GM21825 (cell line): Measurements from ENCODE around the gene SCT.

Experiments
- ATAC-seq: cut with Tn5 transposase; IDR thresholded peaks from one replicate; pipeline ENCODE4 v1.9.1; 2021; ENCODE audit warnings: mild to moderate bottlenecking, moderate library complexity; ENCODE audit not compliant: unreplicated experiment

SCT gene

DNA sequence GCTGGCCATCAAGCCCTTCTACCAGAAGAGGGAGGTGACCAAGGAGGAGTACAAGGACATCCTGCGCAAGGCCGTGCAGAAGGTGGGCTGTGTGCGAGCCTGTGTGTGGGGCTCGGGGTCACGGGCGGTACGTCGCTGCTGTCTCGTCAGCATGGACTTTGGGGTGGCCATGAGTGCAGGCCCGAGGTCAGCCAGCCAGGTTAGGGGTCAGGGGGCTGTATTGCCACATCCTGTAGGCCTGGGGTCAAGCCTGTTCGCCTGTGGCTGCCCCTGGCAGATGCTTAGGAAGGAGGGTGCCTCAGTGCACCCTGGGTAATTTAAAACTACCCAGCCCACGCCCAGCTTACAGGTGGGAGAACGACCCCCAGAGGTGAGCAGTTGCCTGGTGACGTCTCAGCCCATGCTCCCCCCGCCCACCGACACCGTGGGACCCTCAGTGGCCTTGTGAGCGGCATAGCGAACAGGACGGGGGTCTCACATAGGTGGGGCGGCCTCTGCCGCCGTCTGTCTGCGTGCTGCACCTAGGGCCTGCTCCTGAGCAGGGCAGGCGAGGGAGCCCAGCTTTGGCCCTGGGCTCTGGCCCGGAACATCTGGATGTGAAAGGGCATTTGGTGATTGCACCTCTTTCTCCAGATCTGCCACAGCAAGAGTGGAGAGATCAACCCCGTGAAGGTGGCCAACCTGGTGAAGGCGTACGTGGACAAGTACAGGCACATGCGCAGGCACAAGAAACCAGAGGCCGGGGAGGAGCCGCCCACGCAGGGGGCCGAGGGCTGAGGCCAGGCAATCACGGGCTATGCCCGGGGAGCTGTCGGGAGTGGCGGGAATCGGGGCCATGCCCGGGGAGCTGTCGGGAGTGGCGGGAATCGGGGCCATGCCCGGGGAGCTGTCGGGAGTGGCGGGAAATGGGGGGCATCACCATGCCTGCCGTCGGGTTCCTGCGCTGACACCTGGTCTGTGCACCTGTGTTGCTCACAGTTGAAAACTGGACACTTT lies 15.7 kb downstream of the SCT start:
- no peak for ATAC-seq

DNA sequence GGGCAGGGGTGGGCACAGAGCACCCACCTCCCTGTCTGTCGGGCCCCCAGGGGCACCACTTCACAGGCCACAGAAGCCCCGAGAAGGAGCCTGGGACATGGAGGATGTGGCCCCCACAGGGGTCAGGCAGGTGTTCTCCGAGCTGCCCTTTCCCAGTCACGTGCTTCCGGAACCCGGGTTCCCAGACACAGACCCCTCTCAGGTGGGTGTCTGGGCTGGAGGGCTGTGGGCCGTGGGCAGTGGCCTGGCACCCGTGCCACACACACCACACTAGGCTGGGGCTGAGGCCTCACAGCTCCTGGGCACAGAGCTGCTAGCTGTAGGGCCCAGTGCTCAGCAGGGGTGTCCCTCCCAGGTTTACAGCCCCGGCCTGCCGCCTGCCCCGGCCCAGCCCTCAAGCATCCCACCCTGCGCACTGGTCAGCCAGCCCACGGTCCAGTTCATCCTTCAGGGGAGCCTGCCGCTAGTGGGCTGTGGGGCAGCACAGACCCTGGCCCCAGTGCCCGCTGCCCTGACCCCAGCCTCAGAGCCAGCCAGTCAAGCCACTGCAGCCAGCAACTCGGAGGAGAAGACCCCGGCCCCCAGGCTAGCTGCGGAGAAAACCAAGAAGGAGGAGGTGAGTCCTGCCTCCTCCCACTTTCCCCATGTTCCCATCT lies 16.7 kb downstream of the SCT start:
- no peak for ATAC-seq

- no peak for ATAC-seq
These were observed 17.6 kb downstream of the SCT start for GRCh38 chr11:609341-609811.

GRCh38 chr11:608791-609251 lies 18.2 kb downstream of the SCT start:
- no peak for ATAC-seq

- ATAC-seq, result no peak
These were observed 18.9 kb downstream of the SCT start for GRCh38 chr11:607971-608659.

- no peak for ATAC-seq
These were observed 19.8 kb downstream of the SCT start for GRCh38 chr11:607020-607780.

GRCh38 chr11:606245-606644 lies 20.7 kb downstream of the SCT start:
- ATAC-seq, result no peak

- no peak for ATAC-seq
These were observed 21.5 kb downstream of the SCT start for GRCh38 chr11:605286-606129.

DNA sequence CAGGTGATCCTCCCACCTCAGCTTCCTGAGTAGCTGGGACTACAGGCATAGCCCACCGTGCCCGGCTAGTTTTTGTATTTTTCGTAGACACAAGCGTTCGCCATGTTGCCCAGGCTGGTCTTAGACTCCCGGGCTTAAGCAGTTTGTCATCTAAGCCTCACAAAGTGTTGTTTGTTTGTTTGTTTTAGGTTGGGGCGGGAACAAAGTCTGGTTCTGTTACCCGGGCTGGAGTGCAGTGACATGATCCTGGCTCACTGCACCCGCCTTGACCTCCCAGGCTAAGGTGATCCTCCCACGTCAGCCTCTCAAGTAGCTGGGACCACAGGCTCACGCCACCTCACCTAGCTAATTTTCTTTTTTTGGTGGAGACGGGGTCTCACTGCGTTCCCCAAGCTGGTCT lies 23.8 kb downstream of the SCT start:
- no peak for ATAC-seq

- no peak for ATAC-seq
These were observed 25.3 kb downstream of the SCT start for GRCh38 chr11:601573-602245.

DNA sequence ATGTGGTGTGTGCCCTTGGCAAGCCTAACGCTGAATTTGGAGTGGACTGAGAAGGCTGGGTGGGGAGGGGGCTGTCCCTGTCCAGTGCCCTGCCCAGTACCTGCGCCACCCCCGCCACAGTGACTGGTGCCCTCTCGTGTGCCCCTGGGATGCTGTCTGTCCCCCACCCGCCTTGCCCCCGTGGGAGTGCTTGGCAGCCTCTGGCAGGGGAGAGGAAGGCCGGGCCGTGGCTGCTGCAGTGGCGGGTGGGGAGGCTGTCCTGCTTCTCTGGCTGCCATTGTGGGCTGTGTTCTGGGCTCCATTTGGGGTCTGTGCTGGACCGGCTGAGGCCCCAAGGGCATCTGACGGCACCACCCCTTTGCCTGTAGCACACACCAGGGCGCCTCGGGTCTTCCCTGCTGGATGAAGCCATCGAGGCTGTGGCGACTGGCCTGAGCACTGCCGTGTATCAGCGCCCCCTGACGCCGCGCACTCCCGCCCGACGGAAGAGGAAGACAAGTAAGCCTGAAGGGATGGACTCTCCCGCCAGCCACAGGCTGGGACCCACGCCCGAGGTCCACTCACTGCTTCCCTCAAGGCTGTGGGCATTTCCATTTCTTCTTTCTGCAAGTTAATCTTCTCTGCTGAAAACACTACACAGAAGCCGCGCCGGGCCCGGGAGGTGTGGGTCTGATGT lies 28.8 kb downstream of the SCT start:
- no peak for ATAC-seq

DNA sequence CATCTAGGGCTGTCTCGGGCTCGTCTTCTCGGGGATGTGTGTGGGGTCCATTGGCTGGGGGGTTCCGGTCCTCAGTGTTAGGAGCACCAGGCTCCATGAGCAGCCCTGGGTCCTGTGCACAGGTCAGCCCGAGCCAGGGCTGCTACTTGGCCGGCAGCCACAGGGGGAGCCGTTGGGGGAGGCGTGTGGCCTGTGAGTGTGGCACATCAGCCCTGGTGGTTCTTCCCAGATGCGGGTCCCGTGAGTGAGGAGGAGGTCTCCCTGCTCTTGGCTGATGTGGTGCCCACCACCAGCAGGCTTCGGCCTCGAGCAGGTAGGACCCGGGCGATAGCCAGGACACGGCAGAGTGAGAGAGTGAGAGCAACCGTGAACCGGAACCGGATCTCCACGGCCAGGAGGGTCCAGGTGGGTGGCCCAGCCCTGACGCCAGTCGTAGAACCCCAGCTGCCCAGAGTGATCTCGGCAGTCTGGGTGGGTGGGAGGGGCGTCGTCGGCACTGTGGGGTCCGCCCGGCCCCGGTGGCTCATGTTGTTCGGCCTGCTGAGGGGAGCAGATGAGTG lies 29.7 kb downstream of the SCT start:
- no peak for ATAC-seq

GRCh38 chr11:596374-596773 lies 30.6 kb downstream of the SCT start:
- ATAC-seq, result no peak

- no peak for ATAC-seq
These were observed 31.6 kb downstream of the SCT start for GRCh38 chr11:595400-595799.

DNA sequence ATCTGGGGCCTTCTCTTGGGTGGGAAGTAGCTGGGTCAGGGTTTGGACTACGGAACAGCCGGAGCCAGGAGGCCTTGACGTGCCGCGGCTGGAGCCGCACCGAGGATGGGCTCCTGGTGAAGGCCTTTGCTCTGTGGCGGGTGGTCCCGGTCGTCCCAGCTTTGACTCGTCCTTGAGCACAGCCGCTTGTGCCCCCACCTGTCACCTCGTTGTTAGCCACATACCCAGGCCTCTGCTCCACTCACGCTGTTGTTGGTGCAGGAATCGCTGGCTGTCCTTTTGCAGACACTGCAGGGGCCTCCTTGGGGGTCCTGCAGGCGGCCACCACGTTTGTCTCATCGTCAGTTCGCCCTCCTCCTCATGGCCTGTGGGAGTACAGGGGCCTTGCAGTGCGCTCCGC lies 33.6 kb downstream of the SCT start:
- ATAC-seq, result no peak

DNA sequence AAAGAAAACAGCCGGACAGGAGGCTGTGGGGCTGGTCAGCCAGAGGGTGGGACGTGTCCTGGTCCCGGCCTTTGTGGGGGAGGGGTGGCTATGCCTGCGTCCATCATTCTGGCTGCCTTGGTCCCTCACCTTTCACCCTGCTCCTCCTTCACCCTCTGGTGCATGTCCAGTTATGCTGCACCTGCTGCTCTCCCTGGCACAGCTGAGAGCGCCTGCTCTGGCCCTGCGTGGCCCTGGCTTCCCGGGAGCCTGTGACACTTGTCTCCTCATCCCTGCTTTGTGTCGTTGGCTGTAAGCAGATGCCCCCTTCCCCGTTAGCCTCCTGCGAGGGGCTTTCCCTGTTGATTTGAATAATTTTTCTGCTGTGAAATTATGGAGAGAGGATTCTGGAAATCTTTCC lies 34.1 kb downstream of the SCT start:
- no peak for ATAC-seq

DNA sequence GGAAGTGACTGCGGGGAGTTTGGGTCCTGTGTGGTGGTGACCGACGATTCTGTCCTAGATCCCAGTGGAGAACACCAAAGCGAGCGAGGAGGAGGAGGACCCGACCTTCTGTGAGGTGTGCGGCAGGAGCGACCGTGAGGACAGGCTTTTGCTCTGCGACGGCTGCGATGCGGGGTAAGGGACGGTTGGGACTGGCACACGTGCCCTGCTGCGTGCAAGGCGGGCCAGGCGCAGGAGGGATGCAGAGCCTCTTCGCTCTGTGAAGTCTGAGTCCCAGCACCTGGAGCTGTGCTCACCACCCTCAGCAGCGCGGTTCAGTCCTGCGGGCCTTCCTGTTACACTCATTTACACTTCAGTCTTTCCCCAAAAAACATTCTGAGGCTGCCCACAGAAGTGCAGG lies 34.5 kb downstream of the SCT start:
- ATAC-seq, result no peak

DNA sequence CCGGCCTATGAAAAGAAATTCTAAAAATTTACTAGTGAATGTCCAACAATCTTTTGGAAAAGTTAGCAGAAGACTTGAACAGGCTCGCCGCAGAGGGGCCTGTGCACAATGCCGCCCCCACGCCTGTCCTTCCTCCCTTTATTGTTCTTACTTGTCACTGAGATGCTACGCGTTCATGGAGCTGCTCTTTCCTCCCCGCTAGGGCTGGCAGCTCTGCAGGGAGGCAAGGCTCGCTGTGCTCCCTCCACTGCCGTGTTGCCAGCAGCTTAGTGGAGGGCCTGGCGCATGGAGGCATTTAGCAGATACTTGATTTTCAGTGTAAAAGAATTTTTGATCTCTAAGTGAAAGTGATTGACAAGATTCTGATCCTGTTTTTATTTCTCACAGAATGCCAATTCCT lies 36.0 kb downstream of the SCT start:
- ATAC-seq, result no peak
